Liver (tissue), 9 donors: Measurements from ENCODE around the gene BTBD9. TPM values are rescaled to one million over a fixed set of nuclear protein-coding genes. Genes with fewer than 3 reads are reported as not detected.

Experiments used
- DNase-seq: peaks from one replicate; pipeline ENCODE4 v3.0.0-alpha.2; 2017; ENCODE audit warnings: low spot score
- H3K27ac ChIP-seq, 2 donors: one replicate each; pipeline ENCODE4 v1.7.0; 2013; ENCODE audit warnings: inconsistent platforms in 2 of 2, low read length in 2 of 2, control low read depth in 1 of 2, low read depth in 1 of 2, mild to moderate bottlenecking in 1 of 2
- H3K27me3 ChIP-seq, 4 donors: one replicate each; pipeline versions ENCODE4 v1.6.1 to v1.7.0; 2013; ENCODE audit warnings: low read length in 3 of 4, inconsistent platforms in 1 of 4, mild to moderate bottlenecking in 1 of 4, moderate library complexity in 1 of 4; ENCODE audit not compliant: control insufficient read depth in 4 of 4, insufficient read depth in 4 of 4
- H3K36me3 ChIP-seq, 4 donors: one replicate each; pipeline versions ENCODE4 v1.6.1 to v1.7.0; 2013; ENCODE audit warnings: low read length in 3 of 4, mild to moderate bottlenecking in 3 of 4, low read depth in 1 of 4, moderate library complexity in 1 of 4; ENCODE audit not compliant: control insufficient read depth in 4 of 4, insufficient read depth in 3 of 4
- H3K4me1 ChIP-seq, 4 donors: one replicate each; pipeline versions ENCODE4 v1.6.1 to v1.7.0; 2013; ENCODE audit warnings: low read length in 3 of 4, mild to moderate bottlenecking in 3 of 4, moderate library complexity in 1 of 4; ENCODE audit not compliant: control insufficient read depth in 4 of 4, insufficient read depth in 4 of 4
- H3K4me3 ChIP-seq, 3 donors: one replicate each; pipeline versions ENCODE4 v1.6.1 to v1.7.0; 2013; ENCODE audit warnings: low read length in 3 of 3, control low read depth in 1 of 3, low read depth in 1 of 3, mild to moderate bottlenecking in 1 of 3
- H3K9ac ChIP-seq, 2 donors: one replicate each; pipeline ENCODE4 v1.7.0; 2013; ENCODE audit warnings: low read length in 2 of 2, mild to moderate bottlenecking in 2 of 2, moderate library complexity in 2 of 2, control low read depth in 1 of 2, low read depth in 1 of 2
- H3K9me3 ChIP-seq, 4 donors: one replicate each; pipeline versions ENCODE4 v1.6.1 to v1.7.0; 2013; ENCODE audit warnings: low read length in 3 of 4; ENCODE audit not compliant: control insufficient read depth in 4 of 4
- CTCF ChIP-seq: fragments of 150-350 bp; IDR thresholded peaks from 2 replicates; pipeline ENCODE4 v1.5.1; 2017; ENCODE audit warnings: improper control_type of control experiment, low read depth, low read length; ENCODE audit not compliant: missing input control
- EGR1 ChIP-seq, 2 donors: IDR thresholded peaks; 2 replicates each; pipeline ENCODE4 v1.6.1; 2016 to 2018; ENCODE audit warnings: antibody characterized with exemption in 2 of 2, low read depth in 2 of 2
- FOXA1 ChIP-seq: IDR thresholded peaks from 2 replicates; pipeline ENCODE4 v1.6.1; 2016; ENCODE audit warnings: antibody characterized with exemption
- FOXA2 ChIP-seq: IDR thresholded peaks from 2 replicates; pipeline ENCODE4 v1.6.1; 2016; ENCODE audit warnings: antibody characterized with exemption
- GABPA ChIP-seq, 2 donors: IDR thresholded peaks in 1 of 2; conservative IDR thresholded peaks in 1 of 2; 2 replicates each; pipeline ENCODE4 v1.6.1; 2016; ENCODE audit warnings: antibody characterized with exemption in 2 of 2, mild to moderate bottlenecking in 1 of 2, moderate library complexity in 1 of 2
- HNF4A ChIP-seq, 2 donors: conservative IDR thresholded peaks; 2 replicates each; pipeline ENCODE4 v1.6.1; 2016; ENCODE audit warnings: antibody characterized with exemption in 2 of 2, mild to moderate bottlenecking in 2 of 2
- HNF4G ChIP-seq: IDR thresholded peaks from 2 replicates; pipeline ENCODE4 v1.6.1; 2016; ENCODE audit warnings: antibody characterized with exemption
- JUND ChIP-seq, 2 donors: IDR thresholded peaks; 2 replicates each; pipeline ENCODE4 v1.6.1; 2016; ENCODE audit warnings: antibody characterized with exemption in 2 of 2
- NR2F2 ChIP-seq: IDR thresholded peaks from 2 replicates; pipeline ENCODE4 v1.6.1; 2016; ENCODE audit warnings: antibody characterized with exemption
- RAD21 ChIP-seq, 2 donors: IDR thresholded peaks; 2 replicates each; pipeline ENCODE4 v1.6.1; 2016; ENCODE audit warnings: antibody characterized with exemption in 2 of 2, mild to moderate bottlenecking in 2 of 2
- RXRA ChIP-seq, 2 donors: IDR thresholded peaks; 2 replicates each; pipeline ENCODE4 v1.6.1; 2017 to 2018; ENCODE audit warnings: antibody characterized with exemption in 2 of 2, mild to moderate bottlenecking in 1 of 2
- SP1 ChIP-seq: IDR thresholded peaks from 2 replicates; pipeline ENCODE4 v1.6.1; 2018; ENCODE audit warnings: antibody characterized with exemption, mild to moderate bottlenecking
- YY1 ChIP-seq: IDR thresholded peaks from 2 replicates; pipeline ENCODE4 v1.6.1; 2016; ENCODE audit warnings: antibody characterized with exemption, mild to moderate bottlenecking
- ZBTB33 ChIP-seq: IDR thresholded peaks from 2 replicates; pipeline ENCODE4 v1.6.1; 2016; ENCODE audit warnings: antibody characterized with exemption
- polyA plus RNA-seq, 2 donors: library from polyadenylated mRNA; stranded (reverse) in 1 of 2; unstranded in 1 of 2; fragments of 200-250 nt in 1 of 2; fragments of >200 nt in 1 of 2; fragmentation: Nextera tagmentation in 1 of 2; extraction: Ambion mirVana in 1 of 2; gene quantifications; one replicate each; pipeline versions ENCODE4 v1.2.1 to v1.2.3, GENCODE V29; 2013 to 2015
- total RNA-seq, 2 donors: library from RNA; depleted of rRNA; stranded (reverse); fragments of >200 nt; gene quantifications; one replicate each; pipeline ENCODE4 v1.2.3, GENCODE V29; 2014
- TF ChIP-seq, protein P1 (sequence below): IDR thresholded peaks from 2 replicates; pipeline ENCODE4 v1.6.1; 2016; ENCODE audit warnings: antibody characterized with exemption
- TF ChIP-seq, protein P2 (sequence below): IDR thresholded peaks from 2 replicates; pipeline ENCODE4 v1.6.1; 2016; ENCODE audit warnings: antibody characterized with exemption, mild to moderate bottlenecking
- TF ChIP-seq, protein P3 (sequence below): IDR thresholded peaks from 2 replicates; pipeline ENCODE4 v1.6.1; 2016; ENCODE audit warnings: antibody characterized with exemption
- donor health status: healthy.
- donor health status: healthy.
- donor health status: healthy.
- donor health status: healthy.
- donor health status: healthy.

BTBD9 gene
- total and polyA plus RNA-seq, 4 donors: 2.0 to 12.4 (median 5.7) TPM

DNA sequence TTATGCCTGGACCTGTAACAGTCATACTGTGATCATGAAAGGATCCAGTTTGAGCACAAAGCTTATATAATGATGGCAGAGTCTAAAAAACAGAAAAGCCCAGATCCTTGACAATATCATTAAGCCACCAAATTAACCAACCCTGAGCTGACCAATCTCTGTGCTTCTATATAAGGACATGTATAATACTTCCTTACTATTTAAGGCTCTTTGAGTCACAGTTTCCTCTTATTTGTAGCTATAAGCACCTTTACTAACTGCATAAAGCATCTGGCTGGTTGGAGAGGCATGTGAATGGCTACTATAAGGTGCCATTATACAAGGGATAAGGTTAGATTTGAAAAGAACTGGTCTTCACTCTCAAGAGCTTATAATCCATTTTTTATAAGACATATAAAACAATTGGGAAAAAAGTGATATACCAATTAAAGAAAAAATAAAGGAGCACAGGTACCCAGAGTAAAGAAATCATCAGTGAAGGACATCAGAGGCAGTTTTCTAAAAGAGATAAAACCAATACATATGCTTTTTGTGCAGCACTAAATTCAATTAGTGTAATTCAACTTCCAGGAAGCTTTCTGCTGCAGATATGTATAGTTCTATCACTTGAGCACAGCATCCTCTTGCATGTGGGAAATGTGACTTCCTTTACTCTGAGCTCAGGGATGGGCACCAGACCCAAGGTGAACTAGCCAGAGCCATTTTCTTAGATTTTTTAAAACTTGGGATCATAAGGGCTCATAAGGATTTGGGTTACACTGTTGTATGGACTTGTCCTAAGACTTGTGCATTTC is 121.0 kb downstream of the BTBD9 start (continued):
- no peak for TF ChIP-seq YY1
- TF ChIP-seq HNF4A (conservative IDR thresholded peaks at IDR 0.05): no peak
- TF ChIP-seq, protein P1, sequence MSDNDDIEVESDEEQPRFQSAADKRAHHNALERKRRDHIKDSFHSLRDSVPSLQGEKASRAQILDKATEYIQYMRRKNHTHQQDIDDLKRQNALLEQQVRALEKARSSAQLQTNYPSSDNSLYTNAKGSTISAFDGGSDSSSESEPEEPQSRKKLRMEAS: no peak
- TF ChIP-seq EGR1 (IDR thresholded peaks at IDR 0.05; ENCODE audit: low read depth in 2 of 2): no peak
- TF ChIP-seq FOXA2: no peak
- TF ChIP-seq ZBTB33: no peak
- no peak for TF ChIP-seq SP1
- no peak for TF ChIP-seq RXRA (IDR thresholded peaks at IDR 0.05)
- TF ChIP-seq HNF4G: no peak

GRCh38 chr6:38517005-38517404 is 122.7 kb downstream of the BTBD9 start:
- no peaks in the 10 kb centered on the region for H3K9me3 ChIP-seq
- H3K9ac ChIP-seq: no peak overlapping the region
- no peaks in the 10 kb centered on the region for H3K4me1 ChIP-seq
- no peaks in the 10 kb centered on the region for H3K27me3 ChIP-seq
- no peak overlapping the region for H3K27ac ChIP-seq
- H3K4me3 ChIP-seq: no peak overlapping the region
- TF ChIP-seq SP1 (no peak), RXRA (IDR thresholded peaks at IDR 0.05) (no peak), GABPA (IDR thresholded peaks at IDR 0.05 in 1 of 2, conservative IDR thresholded peaks at IDR 0.05 in 1 of 2) (no peak), ZBTB33 (no peak), JUND (IDR thresholded peaks at IDR 0.05) (no peak), HNF4G (no peak), FOXA2 (no peak), NR2F2 (no peak), FOXA1 (no peak), CTCF (no peak), YY1 (no peak), RAD21 (IDR thresholded peaks at IDR 0.05) (no peak)
- TF ChIP-seq, protein P2, sequence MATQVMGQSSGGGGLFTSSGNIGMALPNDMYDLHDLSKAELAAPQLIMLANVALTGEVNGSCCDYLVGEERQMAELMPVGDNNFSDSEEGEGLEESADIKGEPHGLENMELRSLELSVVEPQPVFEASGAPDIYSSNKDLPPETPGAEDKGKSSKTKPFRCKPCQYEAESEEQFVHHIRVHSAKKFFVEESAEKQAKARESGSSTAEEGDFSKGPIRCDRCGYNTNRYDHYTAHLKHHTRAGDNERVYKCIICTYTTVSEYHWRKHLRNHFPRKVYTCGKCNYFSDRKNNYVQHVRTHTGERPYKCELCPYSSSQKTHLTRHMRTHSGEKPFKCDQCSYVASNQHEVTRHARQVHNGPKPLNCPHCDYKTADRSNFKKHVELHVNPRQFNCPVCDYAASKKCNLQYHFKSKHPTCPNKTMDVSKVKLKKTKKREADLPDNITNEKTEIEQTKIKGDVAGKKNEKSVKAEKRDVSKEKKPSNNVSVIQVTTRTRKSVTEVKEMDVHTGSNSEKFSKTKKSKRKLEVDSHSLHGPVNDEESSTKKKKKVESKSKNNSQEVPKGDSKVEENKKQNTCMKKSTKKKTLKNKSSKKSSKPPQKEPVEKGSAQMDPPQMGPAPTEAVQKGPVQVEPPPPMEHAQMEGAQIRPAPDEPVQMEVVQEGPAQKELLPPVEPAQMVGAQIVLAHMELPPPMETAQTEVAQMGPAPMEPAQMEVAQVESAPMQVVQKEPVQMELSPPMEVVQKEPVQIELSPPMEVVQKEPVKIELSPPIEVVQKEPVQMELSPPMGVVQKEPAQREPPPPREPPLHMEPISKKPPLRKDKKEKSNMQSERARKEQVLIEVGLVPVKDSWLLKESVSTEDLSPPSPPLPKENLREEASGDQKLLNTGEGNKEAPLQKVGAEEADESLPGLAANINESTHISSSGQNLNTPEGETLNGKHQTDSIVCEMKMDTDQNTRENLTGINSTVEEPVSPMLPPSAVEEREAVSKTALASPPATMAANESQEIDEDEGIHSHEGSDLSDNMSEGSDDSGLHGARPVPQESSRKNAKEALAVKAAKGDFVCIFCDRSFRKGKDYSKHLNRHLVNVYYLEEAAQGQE: no peak
- TF ChIP-seq, protein P3, sequence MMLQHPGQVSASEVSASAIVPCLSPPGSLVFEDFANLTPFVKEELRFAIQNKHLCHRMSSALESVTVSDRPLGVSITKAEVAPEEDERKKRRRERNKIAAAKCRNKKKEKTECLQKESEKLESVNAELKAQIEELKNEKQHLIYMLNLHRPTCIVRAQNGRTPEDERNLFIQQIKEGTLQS: no peak
- TF ChIP-seq, protein P1: no peak
- H3K36me3 ChIP-seq: no peaks in the 10 kb centered on the region
- no peak for DNase-seq
